NB4 (cell line): ENCODE data around the gene TDRD6.

Source experiments
- DNase-seq: peaks from one replicate; pipeline ENCODE4 v3.0.0; 2010; ENCODE audit warnings: low read depth
- H3K4me3 ChIP-seq: one replicate; pipeline ENCODE4 v1.5.1; 2011; ENCODE audit warnings: mild to moderate bottlenecking, low read depth, low read length, moderate library complexity
- MYC ChIP-seq: IDR thresholded peaks from 2 replicates; pipeline ENCODE4 v1.6.1; 2011; ENCODE audit warnings: low read depth, low read length
- POLR2A ChIP-seq: IDR thresholded peaks from 2 replicates; pipeline ENCODE4 v1.6.1; 2011; ENCODE audit warnings: mild to moderate bottlenecking; ENCODE audit not compliant: insufficient read length; ENCODE audit errors: extremely low read depth
- TF ChIP-seq, protein P1 (sequence below): IDR thresholded peaks from one replicate; pipeline ENCODE4 v1.5.1; 2012; ENCODE audit warnings: low read depth, low read length
- TF ChIP-seq, protein P2 (sequence below): IDR thresholded peaks from 2 replicates; pipeline ENCODE4 v1.6.1; 2011; ENCODE audit warnings: low read depth, low read length

TDRD6 gene

DNA sequence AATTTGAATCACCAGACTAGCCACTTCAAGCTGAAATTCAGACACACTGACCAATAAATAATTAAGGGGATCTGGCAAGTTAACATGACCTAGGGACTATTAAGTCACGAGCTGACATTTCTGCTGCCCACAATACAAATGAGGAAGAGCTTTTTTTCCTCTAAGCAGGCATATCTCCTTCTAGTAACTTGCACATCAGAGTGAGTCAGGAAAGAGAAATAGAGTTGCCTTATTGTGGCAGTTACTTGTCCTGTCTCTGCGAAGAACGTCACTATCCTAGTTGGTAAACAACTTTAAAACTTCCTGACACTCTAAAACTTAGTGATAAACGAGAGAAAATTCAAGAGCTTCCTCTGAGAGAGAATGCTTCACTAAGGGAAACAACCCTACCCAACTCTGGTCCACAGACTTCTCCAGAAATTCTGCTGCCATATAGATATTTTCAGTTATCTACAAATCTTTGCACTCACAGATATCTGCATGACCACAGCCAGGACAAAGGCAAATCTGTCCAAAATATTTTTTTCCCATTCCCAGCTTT lies 43.3 kb downstream of the TDRD6 start:
- peak; percentile 18 for DNase-seq
- no peak for TF ChIP-seq MYC
- TF ChIP-seq, protein P1, sequence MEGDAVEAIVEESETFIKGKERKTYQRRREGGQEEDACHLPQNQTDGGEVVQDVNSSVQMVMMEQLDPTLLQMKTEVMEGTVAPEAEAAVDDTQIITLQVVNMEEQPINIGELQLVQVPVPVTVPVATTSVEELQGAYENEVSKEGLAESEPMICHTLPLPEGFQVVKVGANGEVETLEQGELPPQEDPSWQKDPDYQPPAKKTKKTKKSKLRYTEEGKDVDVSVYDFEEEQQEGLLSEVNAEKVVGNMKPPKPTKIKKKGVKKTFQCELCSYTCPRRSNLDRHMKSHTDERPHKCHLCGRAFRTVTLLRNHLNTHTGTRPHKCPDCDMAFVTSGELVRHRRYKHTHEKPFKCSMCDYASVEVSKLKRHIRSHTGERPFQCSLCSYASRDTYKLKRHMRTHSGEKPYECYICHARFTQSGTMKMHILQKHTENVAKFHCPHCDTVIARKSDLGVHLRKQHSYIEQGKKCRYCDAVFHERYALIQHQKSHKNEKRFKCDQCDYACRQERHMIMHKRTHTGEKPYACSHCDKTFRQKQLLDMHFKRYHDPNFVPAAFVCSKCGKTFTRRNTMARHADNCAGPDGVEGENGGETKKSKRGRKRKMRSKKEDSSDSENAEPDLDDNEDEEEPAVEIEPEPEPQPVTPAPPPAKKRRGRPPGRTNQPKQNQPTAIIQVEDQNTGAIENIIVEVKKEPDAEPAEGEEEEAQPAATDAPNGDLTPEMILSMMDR: no peak

DNA sequence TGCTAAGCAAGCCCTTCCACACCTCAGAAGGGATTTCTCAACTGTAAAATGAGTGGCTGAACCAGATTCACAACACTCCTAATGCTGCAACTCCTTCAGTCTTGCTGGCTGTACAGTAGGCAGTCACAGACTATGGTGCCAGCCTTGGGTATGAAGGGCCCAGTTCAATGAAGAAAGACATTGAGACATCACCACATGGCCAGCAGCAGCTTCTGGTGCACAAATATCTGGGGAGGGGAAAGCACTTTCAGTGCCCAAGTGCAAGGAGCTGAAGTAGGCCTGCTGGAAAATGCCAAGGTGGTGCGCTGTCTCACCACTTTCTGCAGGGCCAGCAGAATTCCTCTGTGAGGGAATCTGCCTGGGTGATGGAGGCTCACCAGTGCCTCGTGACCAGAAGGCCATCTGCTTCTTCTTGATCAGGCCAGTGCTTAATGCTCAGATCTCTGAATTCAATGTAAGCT lies 45.7 kb downstream of the TDRD6 start:
- TF ChIP-seq, protein P1: no peak
- TF ChIP-seq MYC (no peak), POLR2A (no peak)
- TF ChIP-seq, protein P2, sequence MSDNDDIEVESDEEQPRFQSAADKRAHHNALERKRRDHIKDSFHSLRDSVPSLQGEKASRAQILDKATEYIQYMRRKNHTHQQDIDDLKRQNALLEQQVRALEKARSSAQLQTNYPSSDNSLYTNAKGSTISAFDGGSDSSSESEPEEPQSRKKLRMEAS: no peak
- H3K4me3 ChIP-seq: no peak overlapping the region
- DNase-seq: no peak

More for the DNA sequence above, 43.3 kb downstream of the TDRD6 start:
- H3K4me3 ChIP-seq: no peak overlapping the region

DNA sequence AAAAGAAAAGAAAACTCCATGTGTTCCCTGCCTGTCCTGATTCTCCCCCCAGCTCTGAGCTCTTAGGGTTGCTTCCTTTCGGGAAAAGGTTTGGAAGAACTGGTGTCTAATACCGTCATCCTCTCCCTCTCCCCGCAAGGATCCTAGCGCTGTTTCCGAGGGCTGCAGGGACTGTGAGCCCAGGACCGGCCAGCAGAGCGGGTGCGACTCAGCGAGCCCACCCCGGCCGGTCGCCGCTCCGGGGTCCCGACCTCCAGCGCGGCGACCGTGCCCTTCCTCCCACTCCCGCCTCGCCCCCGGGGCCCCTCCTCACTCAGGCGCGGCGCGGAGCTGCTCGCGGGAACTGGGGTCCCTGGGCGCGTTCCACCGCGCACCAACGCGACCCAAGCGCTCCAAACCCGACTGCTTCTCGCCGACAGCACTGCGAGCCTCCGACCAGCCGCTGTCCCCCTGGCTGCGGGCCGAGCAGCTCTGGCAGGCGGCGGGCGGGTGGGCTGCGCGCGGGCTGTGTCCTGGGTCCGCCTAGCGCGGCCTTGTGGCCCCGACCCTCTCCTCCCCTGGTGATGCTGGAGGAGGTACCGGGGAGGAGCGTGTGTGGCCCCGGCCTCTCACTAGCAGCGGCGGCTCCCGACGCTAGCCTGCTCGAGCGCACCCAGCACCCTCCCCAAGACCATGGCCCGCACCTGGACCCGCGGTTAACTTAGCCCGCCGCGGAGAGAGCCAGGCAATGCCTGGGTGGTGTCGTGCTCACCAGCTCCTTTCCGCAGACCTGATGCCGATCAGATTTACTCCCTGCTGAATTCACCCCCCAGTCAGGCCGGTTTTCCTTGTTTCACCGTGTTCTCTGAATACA lies 47.4 kb downstream of the TDRD6 start, which contains the start of gene PLA2G7:
Gene PLA2G7 (minus strand): TSS at position 509 of the 853 bp plus-strand sequence. CDS start 12,484 bp downstream, outside the sequence.
- DNase-seq: no peak
- H3K4me3 ChIP-seq: no peak within 1 kb of the TSS
- TF ChIP-seq MYC (no peak), POLR2A (no peak)
- TF ChIP-seq, protein P1: no peak
- TF ChIP-seq, protein P2: no peak

DNA sequence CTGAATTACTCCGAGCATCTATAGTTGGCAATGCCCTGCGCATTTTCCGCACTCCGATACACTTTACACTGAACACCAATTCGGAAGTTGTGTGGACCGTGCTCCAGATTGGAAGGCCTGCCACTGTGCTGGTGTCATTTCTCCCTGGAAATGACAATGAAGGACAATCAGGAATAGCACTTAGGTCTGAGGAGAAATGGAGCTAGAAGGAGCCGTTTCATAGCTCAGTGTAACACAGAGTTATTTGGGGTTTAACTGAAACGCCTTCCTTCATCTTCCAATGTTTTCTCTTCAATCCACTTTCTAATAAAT lies 48.0 kb downstream of the TDRD6 start:
- no peak for TF ChIP-seq POLR2A
- no peak for TF ChIP-seq MYC
- TF ChIP-seq, protein P2: no peak
- TF ChIP-seq, protein P1: no peak
- H3K4me3 ChIP-seq: no peak overlapping the region
- DNase-seq: no peak

DNA sequence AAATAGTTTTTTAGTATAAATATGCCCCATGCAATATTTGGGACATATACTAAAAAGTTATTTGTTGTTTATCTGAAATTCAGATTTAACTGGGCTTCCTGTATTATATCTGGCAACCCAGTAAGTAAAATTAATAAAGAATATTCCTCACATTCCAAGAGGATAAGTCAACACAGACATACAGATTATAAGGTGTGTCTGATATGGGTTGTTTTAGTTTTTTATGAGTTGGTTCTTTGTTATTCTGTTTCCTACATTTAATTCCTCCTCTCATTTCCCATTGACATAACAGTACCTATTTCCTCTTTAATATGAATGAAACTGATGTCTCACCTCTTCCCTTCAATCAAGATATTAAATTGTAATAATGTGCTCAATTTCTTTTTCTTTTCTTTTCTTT lies 49.2 kb downstream of the TDRD6 start:
- no peak overlapping the region for H3K4me3 ChIP-seq
- TF ChIP-seq, protein P1: no peak
- no peak for DNase-seq

DNA sequence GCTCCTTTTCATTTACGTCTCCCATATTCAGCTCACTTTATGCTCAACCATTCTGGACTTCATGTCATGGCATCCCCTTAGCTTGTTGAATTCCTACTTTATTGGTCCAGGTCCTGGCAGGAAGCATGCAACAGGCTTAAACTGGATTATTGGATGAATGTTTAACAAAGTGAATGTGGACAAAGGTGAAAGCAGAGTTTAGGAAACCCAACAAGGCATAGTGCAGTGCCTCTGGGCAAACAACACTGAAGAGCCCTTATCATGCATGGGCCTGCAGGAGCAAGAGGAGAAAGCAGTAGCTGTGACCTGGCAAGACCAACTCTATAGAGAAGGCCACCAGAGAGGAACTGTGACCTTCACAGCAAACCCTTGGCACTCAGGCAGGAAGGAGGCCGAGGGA lies 53.8 kb downstream of the TDRD6 start:
- TF ChIP-seq, protein P2: no peak
- TF ChIP-seq POLR2A (no peak), MYC (no peak)
- TF ChIP-seq, protein P1: no peak
- DNase-seq: no peak
- no peak overlapping the region for H3K4me3 ChIP-seq
